CD4-positive, alpha-beta memory T cell (primary cell): ENCODE data around the gene ZIM2. TPM values are rescaled to one million over a fixed set of nuclear protein-coding genes. Genes with fewer than 3 reads are reported as not detected.

Experiments used
- CTCF ChIA-PET: fragments of 350-600 bp; sonication (Branson Sonifier 250); formaldehyde crosslinking; loops from one replicate; lab custom pipeline; 2021; ENCODE audit warnings: inconsistent platforms; ENCODE audit not compliant: partially characterized antibody; lab: Charles Lee
- POLR2A ChIA-PET: fragments of 350-600 bp; sonication (Branson Sonifier 250); formaldehyde crosslinking; loops from one replicate; lab custom pipeline; 2021; ENCODE audit not compliant: partially characterized antibody; lab: Charles Lee
- DNase-seq, 5 donors: peaks; one replicate each; pipeline versions ENCODE4 v3.0.0 to v3.0.0-alpha.2; 2020 to 2022; ENCODE audit warnings: mixed read lengths in 1 of 5
- H3K27ac ChIP-seq: one replicate; pipeline ENCODE4 v1.7.0; 2013; ENCODE audit warnings: low read depth, low read length
- H3K27me3 ChIP-seq: 2 replicates; pipeline ENCODE4 v1.7.0; 2013; ENCODE audit warnings: mild to moderate bottlenecking, low read length, moderate library complexity; ENCODE audit not compliant: insufficient read depth
- H3K36me3 ChIP-seq: 2 replicates; pipeline ENCODE4 v1.7.0; 2013; ENCODE audit warnings: mild to moderate bottlenecking, low read length, moderate library complexity; ENCODE audit not compliant: insufficient read depth
- H3K4me1 ChIP-seq: 2 replicates; pipeline ENCODE4 v1.7.0; 2013; ENCODE audit warnings: mild to moderate bottlenecking, low read length, moderate library complexity; ENCODE audit not compliant: insufficient read depth
- H3K4me3 ChIP-seq, 2 donors: one replicate each; pipeline ENCODE4 v1.7.0; 2013; ENCODE audit warnings: low read length in 2 of 2, mild to moderate bottlenecking in 1 of 2
- H3K9me3 ChIP-seq, 2 donors: one replicate each; pipeline ENCODE4 v1.7.0; 2013; ENCODE audit warnings: low read length in 2 of 2, control low read depth in 1 of 2; ENCODE audit not compliant: control insufficient read depth in 1 of 2
- H3K27ac Mint-ChIP-seq, 7 donors: one replicate each; pipeline ENCODE4 v1.8.0; 2020 to 2021; ENCODE audit warnings: mixed read lengths in 7 of 7, mild to moderate bottlenecking in 6 of 7, inconsistent platforms in 3 of 7, moderate library complexity in 3 of 7
- H3K27me3 Mint-ChIP-seq, 2 donors: one replicate each; pipeline ENCODE4 v1.8.0; 2020 to 2021; ENCODE audit warnings: mixed read lengths in 2 of 2
- H3K36me3 Mint-ChIP-seq, 2 donors: one replicate each; pipeline ENCODE4 v1.8.0; 2020 to 2021; ENCODE audit warnings: mixed read lengths in 2 of 2, inconsistent platforms in 1 of 2, mild to moderate bottlenecking in 1 of 2
- H3K4me1 Mint-ChIP-seq, 4 donors: one replicate each; pipeline ENCODE4 v1.8.0; 2020 to 2021; ENCODE audit warnings: mixed read lengths in 4 of 4, mild to moderate bottlenecking in 1 of 4
- H3K4me3 Mint-ChIP-seq, 8 donors: one replicate each; pipeline ENCODE4 v1.8.0; 2020 to 2021; ENCODE audit warnings: mixed read lengths in 8 of 8, mild to moderate bottlenecking in 7 of 8, moderate library complexity in 6 of 8, inconsistent platforms in 3 of 8
- H3K9me3 Mint-ChIP-seq, 8 donors: one replicate each; pipeline ENCODE4 v1.8.0; 2020 to 2021; ENCODE audit warnings: mixed read lengths in 8 of 8, mild to moderate bottlenecking in 5 of 8, inconsistent platforms in 3 of 8, moderate library complexity in 1 of 8
- intact Hi-C: fragments of 100-400 bp; cut with micrococcal nuclease; formaldehyde crosslinking; loops from one replicate; pipeline ENCODE4 v1.15.1; 2023
- polyA plus RNA-seq, 2 donors: library from polyadenylated mRNA; unstranded; fragments of 300-500 nt; fragmentation: Illumina TruSeq; gene quantifications; one replicate each; pipeline ENCODE4 v1.2.3, GENCODE V29; 2021
- total RNA-seq, 2 experiments: library from RNA; stranded (reverse); gene quantifications; one replicate each; pipeline ENCODE4 v1.2.3, GENCODE V29; 2021

Gene ZIM2
- total and polyA plus RNA-seq, 4 experiments from 2014 or later, result not detected

- DNase-seq, result no peak
- Mint-ChIP-seq H3K9me3 (peaks cover 9 to 74% (median 52%) of the 10 kb centered on the region in 8 donors), H3K27ac (no peak overlapping the region), H3K4me3 (no peak overlapping the region), H3K36me3 (peaks cover 11 to 20% of the 10 kb centered on the region in 2 donors), H3K4me1 (peaks cover 0 to 3% (median 0%) of the 10 kb centered on the region in 4 donors), H3K27me3 (peaks cover 0 to 2% of the 10 kb centered on the region in 2 donors)
- POLR2A ChIA-PET, result no interaction called here
- Histone ChIP-seq H3K4me3 (no peak overlapping the region), H3K27me3 (no peaks in the 10 kb centered on the region), H3K27ac (no peak overlapping the region), H3K36me3 (no peaks in the 10 kb centered on the region), H3K9me3 (no peaks in the 10 kb centered on the region), H3K4me1 (no peaks in the 10 kb centered on the region)
- intact Hi-C loops, result no loop called here
- CTCF ChIA-PET, result no interaction called here
These were observed 5.1 kb downstream of the ZIM2 start for GRCh38 chr19:56835401-56835800.

GRCh38 chr19:56834564-56835375 lies 5.8 kb downstream of the ZIM2 start:
- Histone ChIP-seq H3K9me3 (no peaks in the 10 kb centered on the region), H3K36me3 (no peaks in the 10 kb centered on the region), H3K4me3 (no peak overlapping the region), H3K4me1 (no peaks in the 10 kb centered on the region), H3K27ac (no peak overlapping the region), H3K27me3 (no peaks in the 10 kb centered on the region)
- H3K4me3 Mint-ChIP-seq, result no peak overlapping the region
- H3K9me3 Mint-ChIP-seq, result peaks cover 9 to 77% (median 53%) of the 10 kb centered on the region in 8 donors
- CTCF ChIA-PET, result no interaction called here
- H3K36me3 Mint-ChIP-seq, result peaks cover 11 to 20% of the 10 kb centered on the region in 2 donors
- peaks cover 0 to 3% (median 0%) of the 10 kb centered on the region in 4 donors for H3K4me1 Mint-ChIP-seq
- POLR2A ChIA-PET, result no interaction called here
- DNase-seq, result no peak
- intact Hi-C loops, result no loop called here
- peaks cover 0 to 2% of the 10 kb centered on the region in 2 donors for H3K27me3 Mint-ChIP-seq
- H3K27ac Mint-ChIP-seq, result no peak overlapping the region

- H3K27me3 Mint-ChIP-seq, result peaks cover 0 to 2% of the 10 kb centered on the region in 2 donors
- no peak overlapping the region for H3K4me3 Mint-ChIP-seq
- Histone ChIP-seq H3K4me1 (no peaks in the 10 kb centered on the region), H3K27me3 (no peaks in the 10 kb centered on the region), H3K27ac (no peak overlapping the region), H3K4me3 (no peak overlapping the region), H3K9me3 (no peaks in the 10 kb centered on the region), H3K36me3 (no peaks in the 10 kb centered on the region)
- no peak for DNase-seq
- H3K27ac Mint-ChIP-seq, result no peak overlapping the region
- ChIA-PET POLR2A (no interaction called here), CTCF (no interaction called here)
- peaks cover 7 to 14% of the 10 kb centered on the region in 2 donors for H3K36me3 Mint-ChIP-seq
- peaks cover 9 to 70% (median 41%) of the 10 kb centered on the region in 8 donors for H3K9me3 Mint-ChIP-seq
- intact Hi-C loops, result no loop called here
- H3K4me1 Mint-ChIP-seq, result peaks cover 0 to 1% (median 0%) of the 10 kb centered on the region in 4 donors
These were observed 8.1 kb downstream of the ZIM2 start for GRCh38 chr19:56832352-56832928.

GRCh38 chr19:56831255-56831654 lies 9.3 kb downstream of the ZIM2 start:
- CTCF ChIA-PET, result no interaction called here
- POLR2A ChIA-PET, result no interaction called here
- Mint-ChIP-seq H3K4me3 (no peak overlapping the region), H3K9me3 (peaks cover 9 to 68% (median 35%) of the 10 kb centered on the region in 8 donors), H3K36me3 (peaks cover 7 to 10% of the 10 kb centered on the region in 2 donors), H3K4me1 (peaks cover 0 to 1% (median 0%) of the 10 kb centered on the region in 4 donors), H3K27ac (no peak overlapping the region), H3K27me3 (peaks cover 0 to 2% of the 10 kb centered on the region in 2 donors)
- no peaks in the 10 kb centered on the region for H3K36me3 ChIP-seq
- intact Hi-C loops, result no loop called here
- DNase-seq, result no peak
- H3K4me1 ChIP-seq, result no peaks in the 10 kb centered on the region
- H3K4me3 ChIP-seq, result no peak overlapping the region
- H3K9me3 ChIP-seq, result peaks cover 0 to under 1% of the 10 kb centered on the region in 2 donors
- no peak overlapping the region for H3K27ac ChIP-seq
- no peaks in the 10 kb centered on the region for H3K27me3 ChIP-seq

GRCh38 chr19:56829596-56829995 lies 10.9 kb downstream of the ZIM2 start:
- Mint-ChIP-seq H3K4me3 (no peak overlapping the region), H3K9me3 (peaks cover 4 to 64% (median 29%) of the 10 kb centered on the region in 8 donors), H3K27ac (no peak overlapping the region), H3K4me1 (no peaks in the 10 kb centered on the region), H3K27me3 (no peaks in the 10 kb centered on the region), H3K36me3 (no peaks in the 10 kb centered on the region)
- Histone ChIP-seq H3K9me3 (peaks cover 0 to 4% of the 10 kb centered on the region in 2 donors), H3K27me3 (no peaks in the 10 kb centered on the region), H3K27ac (no peak overlapping the region), H3K4me1 (no peaks in the 10 kb centered on the region), H3K4me3 (no peak overlapping the region), H3K36me3 (no peaks in the 10 kb centered on the region)
- no peak for DNase-seq
- intact Hi-C loops, result no loop called here
- POLR2A ChIA-PET, result no interaction called here
- CTCF ChIA-PET, result no interaction called here

GRCh38 chr19:56827708-56828107 lies 12.8 kb downstream of the ZIM2 start:
- Mint-ChIP-seq H3K36me3 (no peaks in the 10 kb centered on the region), H3K27me3 (no peaks in the 10 kb centered on the region), H3K9me3 (peaks cover 0 to 66% (median 26%) of the 10 kb centered on the region in 8 donors), H3K4me1 (no peaks in the 10 kb centered on the region), H3K27ac (no peak overlapping the region), H3K4me3 (no peak overlapping the region)
- Histone ChIP-seq H3K27me3 (no peaks in the 10 kb centered on the region), H3K27ac (no peak overlapping the region), H3K4me3 (no peak overlapping the region), H3K36me3 (no peaks in the 10 kb centered on the region), H3K9me3 (peaks cover 0 to 4% of the 10 kb centered on the region in 2 donors), H3K4me1 (no peaks in the 10 kb centered on the region)
- DNase-seq, result no peak
- ChIA-PET CTCF (no interaction called here), POLR2A (no interaction called here)
- intact Hi-C loops, result no loop called here

- CTCF ChIA-PET, result no interaction called here
- Mint-ChIP-seq H3K9me3 (peaks cover 0 to 69% (median 26%) of the 10 kb centered on the region in 8 donors), H3K36me3 (peaks cover 0 to 2% of the 10 kb centered on the region in 2 donors), H3K4me1 (no peaks in the 10 kb centered on the region), H3K27ac (no peak overlapping the region), H3K4me3 (no peak overlapping the region), H3K27me3 (no peaks in the 10 kb centered on the region)
- POLR2A ChIA-PET, result no interaction called here
- intact Hi-C loops, result no loop called here
- DNase-seq, result no peak
- Histone ChIP-seq H3K27ac (no peak overlapping the region), H3K9me3 (peaks cover 0 to 8% of the 10 kb centered on the region in 2 donors), H3K4me1 (no peaks in the 10 kb centered on the region), H3K4me3 (no peak overlapping the region), H3K27me3 (no peaks in the 10 kb centered on the region), H3K36me3 (no peaks in the 10 kb centered on the region)
These were observed 16.6 kb downstream of the ZIM2 start for GRCh38 chr19:56823956-56824355.
